ENCODE data around the gene FLT4. TPM values are rescaled to one million over a fixed set of nuclear protein-coding genes. Genes with fewer than 3 reads are reported as not detected.

The FLT4 gene
- total RNA-seq, 4 donors from 2014 or later, result 2.1 to 11.6 (median 4.0) TPM

DNA sequence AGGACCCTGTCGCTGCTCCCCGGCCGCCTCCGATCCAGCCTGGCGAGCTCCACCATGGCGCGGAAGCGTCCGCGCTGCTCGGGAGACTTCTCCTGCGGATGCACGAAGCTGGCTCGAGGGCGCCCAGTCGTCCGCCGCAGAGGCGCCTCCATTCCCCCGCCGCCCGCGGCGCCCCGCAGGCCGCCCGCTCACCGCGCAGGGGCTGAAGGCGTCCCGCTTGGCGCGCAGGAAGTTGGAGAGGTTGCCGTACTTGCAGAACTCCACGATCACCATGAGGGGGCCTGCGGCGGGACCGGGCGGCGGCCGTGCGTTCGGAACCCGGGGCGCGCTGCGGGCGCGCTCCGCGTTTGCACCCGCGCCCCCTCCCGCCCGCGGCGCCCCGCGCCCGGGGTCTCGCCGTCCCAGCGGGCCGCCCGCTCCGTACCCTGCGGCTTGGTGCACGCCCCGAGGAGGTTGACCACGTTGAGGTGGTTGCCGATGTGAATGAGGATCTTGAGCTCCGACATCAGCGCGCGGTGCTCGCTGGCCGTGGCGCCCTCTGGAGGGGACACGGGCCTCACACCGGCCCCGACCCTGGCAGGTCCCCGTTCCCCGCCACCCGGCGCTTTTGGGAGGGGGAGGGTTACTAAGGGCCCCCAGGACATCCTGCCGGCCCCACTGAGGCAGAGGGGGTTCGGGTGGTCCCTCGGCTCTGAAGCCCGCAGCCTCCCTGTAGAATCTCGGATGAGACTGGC, 30.4 kb downstream of the FLT4 start:
- 15 to 49% methylated on average over 41 to 61 of the region's 90 CpGs for WGBS, 2 donors
- DNase-seq (ENCODE audit: low spot score in 2 of 2), result no peak
- TF ChIP-seq POLR2A (IDR thresholded peaks at IDR 0.05), result no peak
- TF ChIP-seq, protein P1, sequence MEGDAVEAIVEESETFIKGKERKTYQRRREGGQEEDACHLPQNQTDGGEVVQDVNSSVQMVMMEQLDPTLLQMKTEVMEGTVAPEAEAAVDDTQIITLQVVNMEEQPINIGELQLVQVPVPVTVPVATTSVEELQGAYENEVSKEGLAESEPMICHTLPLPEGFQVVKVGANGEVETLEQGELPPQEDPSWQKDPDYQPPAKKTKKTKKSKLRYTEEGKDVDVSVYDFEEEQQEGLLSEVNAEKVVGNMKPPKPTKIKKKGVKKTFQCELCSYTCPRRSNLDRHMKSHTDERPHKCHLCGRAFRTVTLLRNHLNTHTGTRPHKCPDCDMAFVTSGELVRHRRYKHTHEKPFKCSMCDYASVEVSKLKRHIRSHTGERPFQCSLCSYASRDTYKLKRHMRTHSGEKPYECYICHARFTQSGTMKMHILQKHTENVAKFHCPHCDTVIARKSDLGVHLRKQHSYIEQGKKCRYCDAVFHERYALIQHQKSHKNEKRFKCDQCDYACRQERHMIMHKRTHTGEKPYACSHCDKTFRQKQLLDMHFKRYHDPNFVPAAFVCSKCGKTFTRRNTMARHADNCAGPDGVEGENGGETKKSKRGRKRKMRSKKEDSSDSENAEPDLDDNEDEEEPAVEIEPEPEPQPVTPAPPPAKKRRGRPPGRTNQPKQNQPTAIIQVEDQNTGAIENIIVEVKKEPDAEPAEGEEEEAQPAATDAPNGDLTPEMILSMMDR (IDR thresholded peaks at IDR 0.05), result no peak
- intact Hi-C loops (cut with DNase I; ENCODE audit: low total_unique reads), result no loop called here
- H3K4me3 ChIP-seq (ENCODE audit: low read depth, poor library complexity, severe bottlenecking), result no peak overlapping the region

DNA sequence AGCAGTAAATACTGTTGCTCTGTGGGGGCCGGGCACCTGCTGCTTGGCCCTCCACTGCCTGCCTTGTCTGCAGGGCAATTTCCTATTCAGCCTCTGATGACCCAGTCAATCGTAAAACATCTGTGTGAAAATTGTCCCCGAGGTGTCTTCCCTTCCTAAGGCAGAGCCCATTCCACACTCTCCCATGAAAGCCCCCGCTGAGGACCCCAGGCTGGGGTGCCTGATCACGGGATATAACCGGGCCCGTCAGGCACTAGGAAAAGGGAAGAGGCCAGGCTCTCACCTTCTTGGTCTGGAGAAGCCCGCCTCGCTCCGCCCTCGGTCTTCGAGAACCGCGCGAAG, 30.9 kb downstream of the FLT4 start:
- intact Hi-C loops (cut with DNase I; ENCODE audit: low total_unique reads), result no loop called here
- DNase-seq (ENCODE audit: low spot score in 2 of 2), result no peak

DNA sequence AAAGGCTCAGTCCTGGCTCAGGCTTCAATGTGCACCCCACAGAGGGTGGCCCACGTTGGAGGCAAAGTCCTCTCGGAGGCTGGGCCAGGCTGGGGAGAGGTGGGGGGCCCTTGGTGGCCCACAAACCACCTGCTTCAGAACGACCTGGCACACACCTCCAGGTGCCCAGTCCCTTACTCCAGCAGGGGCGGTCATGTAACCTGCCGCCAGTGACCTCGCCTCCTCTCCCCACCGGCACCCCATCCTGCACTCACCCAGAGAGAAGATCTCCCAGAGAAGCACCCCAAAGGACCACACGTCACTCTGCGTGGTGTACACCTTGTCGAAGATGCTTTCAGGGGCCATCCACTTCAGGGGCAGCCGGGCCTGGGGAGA, 35.6 kb downstream of the FLT4 start:
- DNase-seq (ENCODE audit: low spot score in 2 of 2), result no peak
- 88 to 89% methylated on average over 9 to 10 of the region's 11 CpGs for WGBS, 2 donors
- H3K4me3 ChIP-seq (ENCODE audit: low read depth, poor library complexity, severe bottlenecking), result no peak overlapping the region
- intact Hi-C loops (cut with DNase I; ENCODE audit: low total_unique reads), result no loop called here
- TF ChIP-seq POLR2A (IDR thresholded peaks at IDR 0.05), result no peak

More for the DNA sequence above, 30.9 kb downstream of the FLT4 start:
- 30 to 45% methylated on average over 15 of the region's 15 CpGs for WGBS, 2 donors
- TF ChIP-seq, protein P1 (IDR thresholded peaks at IDR 0.05), result no peak
- TF ChIP-seq POLR2A (IDR thresholded peaks at IDR 0.05), result no peak
- no peak overlapping the region for H3K4me3 ChIP-seq (ENCODE audit: low read depth, poor library complexity, severe bottlenecking)

DNA sequence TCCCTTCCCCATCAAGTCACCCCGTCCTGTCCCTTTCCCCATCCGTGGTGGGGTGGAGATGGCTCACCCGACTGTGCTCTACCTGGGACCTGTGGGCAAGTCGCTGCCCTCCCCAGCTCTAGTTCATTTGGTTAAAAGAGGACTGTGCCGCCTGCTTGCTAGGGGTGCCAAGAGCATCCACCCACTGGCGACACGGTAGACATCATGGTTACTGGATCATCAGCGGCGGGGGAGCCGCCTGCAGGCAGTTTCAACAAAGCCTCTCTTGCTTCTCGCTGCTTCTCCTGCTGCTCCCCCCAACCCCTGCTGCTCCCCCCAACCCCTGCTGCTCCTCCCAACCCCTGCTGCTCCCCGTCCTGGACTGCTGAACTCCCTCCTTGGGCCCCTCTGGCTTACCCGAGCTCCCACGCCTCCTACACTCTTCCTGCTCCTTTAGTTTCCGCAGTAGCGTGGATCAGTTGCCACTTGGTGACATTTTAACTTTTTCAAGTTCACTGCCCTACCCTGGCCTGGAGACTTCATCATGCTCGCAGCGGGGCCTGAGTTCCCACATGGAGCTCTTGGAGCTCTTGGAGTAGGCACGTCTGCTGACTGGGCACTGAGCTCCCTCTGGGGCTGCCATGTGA, 36.1 kb downstream of the FLT4 start:
- intact Hi-C loops (cut with DNase I; ENCODE audit: low total_unique reads), result no loop called here
- WGBS, 2 donors, result 73 to 76% methylated on average over 19 of the region's 19 CpGs
- TF ChIP-seq POLR2A (IDR thresholded peaks at IDR 0.05), result no peak
- TF ChIP-seq, protein P1 (IDR thresholded peaks at IDR 0.05), result no peak
- no peak overlapping the region for H3K4me3 ChIP-seq (ENCODE audit: low read depth, poor library complexity, severe bottlenecking)
- DNase-seq (ENCODE audit: low spot score in 2 of 2), result no peak

- 82 to 83% methylated on average over 15 of the region's 15 CpGs for WGBS, 2 donors
These were observed 36.7 kb downstream of the FLT4 start for GRCh38 chr5:180612683-180613082.

More at GRCh38 chr5:180612683-180613082, 36.7 kb downstream of the FLT4 start:
- TF ChIP-seq, protein P1 (IDR thresholded peaks at IDR 0.05), result no peak
- TF ChIP-seq POLR2A (IDR thresholded peaks at IDR 0.05), result no peak
- intact Hi-C loops (cut with DNase I; ENCODE audit: low total_unique reads), result no loop called here
- H3K4me3 ChIP-seq (ENCODE audit: low read depth, poor library complexity, severe bottlenecking), result no peak overlapping the region
- no peak for DNase-seq (ENCODE audit: low spot score in 2 of 2)

Data from lower leg skin (tissue), 4 donors.